Measurements from ENCODE around the gene ACSS2. TPM values are rescaled to one million over a fixed set of nuclear protein-coding genes. Genes with fewer than 3 reads are reported as not detected.
A peak's percentile ranks its signal among the peaks of the same experiment; 100 is the strongest.

ACSS2 gene
- total RNA-seq, 4 donors from 2014 or later: 48.5 to 89.6 (median 68.1) TPM

DNA sequence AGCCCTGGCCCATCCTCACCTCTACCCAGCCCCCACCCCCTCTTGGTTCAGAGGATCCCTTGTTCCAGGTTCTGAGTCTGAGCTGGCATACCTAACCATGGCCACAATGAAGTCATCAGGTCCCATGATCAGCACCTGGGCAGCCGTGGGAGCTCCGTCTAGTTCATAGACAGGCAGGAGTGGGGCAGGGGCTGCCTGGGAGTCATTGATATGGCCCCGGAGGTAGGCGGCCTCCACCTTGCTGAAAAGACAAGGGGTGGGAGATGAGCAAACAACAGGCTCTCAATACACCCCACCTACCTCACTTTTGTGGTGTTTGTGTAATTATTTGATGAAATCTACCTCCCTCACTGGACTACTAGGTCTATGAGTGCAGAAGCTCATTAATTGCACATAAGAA, 24.1 kb upstream of the ACSS2 start:
- TF ChIP-seq, protein P1, sequence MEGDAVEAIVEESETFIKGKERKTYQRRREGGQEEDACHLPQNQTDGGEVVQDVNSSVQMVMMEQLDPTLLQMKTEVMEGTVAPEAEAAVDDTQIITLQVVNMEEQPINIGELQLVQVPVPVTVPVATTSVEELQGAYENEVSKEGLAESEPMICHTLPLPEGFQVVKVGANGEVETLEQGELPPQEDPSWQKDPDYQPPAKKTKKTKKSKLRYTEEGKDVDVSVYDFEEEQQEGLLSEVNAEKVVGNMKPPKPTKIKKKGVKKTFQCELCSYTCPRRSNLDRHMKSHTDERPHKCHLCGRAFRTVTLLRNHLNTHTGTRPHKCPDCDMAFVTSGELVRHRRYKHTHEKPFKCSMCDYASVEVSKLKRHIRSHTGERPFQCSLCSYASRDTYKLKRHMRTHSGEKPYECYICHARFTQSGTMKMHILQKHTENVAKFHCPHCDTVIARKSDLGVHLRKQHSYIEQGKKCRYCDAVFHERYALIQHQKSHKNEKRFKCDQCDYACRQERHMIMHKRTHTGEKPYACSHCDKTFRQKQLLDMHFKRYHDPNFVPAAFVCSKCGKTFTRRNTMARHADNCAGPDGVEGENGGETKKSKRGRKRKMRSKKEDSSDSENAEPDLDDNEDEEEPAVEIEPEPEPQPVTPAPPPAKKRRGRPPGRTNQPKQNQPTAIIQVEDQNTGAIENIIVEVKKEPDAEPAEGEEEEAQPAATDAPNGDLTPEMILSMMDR (IDR thresholded peaks at IDR 0.05): no peak
- no peak for TF ChIP-seq POLR2A (IDR thresholded peaks at IDR 0.05)
- H3K27me3 ChIP-seq: no peaks in the 10 kb centered on the region
- H3K36me3 ChIP-seq: peaks cover 16 to 21% of the 10 kb centered on the region in 2 donors
- H3K9me3 ChIP-seq: no peaks in the 10 kb centered on the region
- H3K27ac ChIP-seq: no peak overlapping the region
- no peaks in the 10 kb centered on the region for H3K4me1 ChIP-seq
- 79 to 87% methylated on average over 4 of the region's 4 CpGs for WGBS, 2 donors
- DNase-seq: no peak
- H3K4me3 ChIP-seq (replicated peaks in 1 of 3): no peak overlapping the region
- intact Hi-C loops (cut with DNase I): no loop called here

DNA sequence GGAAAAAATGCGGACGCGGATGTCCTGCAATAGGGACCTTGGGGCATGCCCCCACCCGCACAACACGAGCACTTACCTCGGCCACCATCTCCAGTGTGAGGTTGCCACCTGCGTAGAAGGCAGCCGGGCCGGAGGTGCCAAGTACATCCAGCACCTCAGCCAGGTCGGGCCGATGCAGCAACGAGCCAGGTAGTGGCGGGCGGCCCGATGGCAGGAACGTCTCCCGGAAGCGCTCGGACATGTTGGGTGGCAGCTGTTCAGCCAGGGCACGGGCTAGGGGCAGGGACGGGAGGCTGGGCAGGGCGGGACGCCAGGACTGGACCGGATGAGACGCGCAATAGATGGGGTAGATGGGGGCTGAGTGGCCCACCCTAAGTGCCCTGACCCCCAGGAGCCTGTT, 17.0 kb upstream of the ACSS2 start:
- Histone ChIP-seq H3K4me3 (replicated peaks in 1 of 3) (no peak overlapping the region), H3K27me3 (no peaks in the 10 kb centered on the region), H3K4me1 (no peaks in the 10 kb centered on the region), H3K27ac (no peak overlapping the region), H3K9me3 (no peaks in the 10 kb centered on the region), H3K36me3 (peaks cover 0 to 4% of the 10 kb centered on the region in 2 donors)
- TF ChIP-seq POLR2A (IDR thresholded peaks at IDR 0.05): no peak
- TF ChIP-seq, protein P1 (IDR thresholded peaks at IDR 0.05): no peak
- intact Hi-C loops (cut with DNase I): no loop called here
- 97% methylated on average over 26 of the region's 26 CpGs for WGBS, 2 donors
- no peak for DNase-seq

DNA sequence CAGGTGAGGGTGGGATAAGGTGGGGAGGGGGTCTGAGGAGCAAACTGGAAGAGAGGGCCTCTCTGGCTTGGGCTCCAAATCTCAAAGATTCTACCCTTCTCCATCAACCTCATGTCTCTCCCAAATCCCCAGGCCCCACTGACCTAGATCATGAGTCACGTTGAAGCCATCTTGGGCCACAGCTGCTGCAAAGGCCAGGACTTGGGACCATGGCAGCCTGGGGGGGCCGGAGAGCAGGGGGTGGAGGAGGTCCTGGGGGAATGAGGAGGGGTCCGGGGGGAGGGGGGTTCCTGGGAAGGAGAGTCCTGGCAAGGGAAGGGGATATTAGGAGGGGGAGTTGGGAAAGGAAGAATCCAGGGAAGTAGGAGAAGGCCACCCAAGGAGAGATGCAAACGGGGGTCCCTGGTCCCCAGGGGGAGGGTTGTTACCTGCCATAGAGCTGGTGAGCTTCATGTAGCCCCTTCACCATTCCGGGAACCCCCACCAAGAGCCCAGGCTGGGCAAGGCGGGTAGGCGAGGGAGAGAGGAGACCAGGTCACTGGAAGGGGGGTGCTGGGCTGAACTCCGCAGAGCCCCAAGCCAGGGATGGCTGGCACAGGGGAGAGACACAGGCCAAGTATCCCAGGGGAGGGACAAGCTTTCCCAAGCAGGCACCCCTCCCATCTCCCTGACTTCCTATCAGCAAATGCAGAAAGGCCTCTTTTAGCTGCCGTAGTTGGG, 16.4 kb upstream of the ACSS2 start:
- intact Hi-C loops (cut with DNase I): no loop called here
- WGBS, 2 donors: 90 to 93% methylated on average over 8 to 9 of the region's 9 CpGs

DNA sequence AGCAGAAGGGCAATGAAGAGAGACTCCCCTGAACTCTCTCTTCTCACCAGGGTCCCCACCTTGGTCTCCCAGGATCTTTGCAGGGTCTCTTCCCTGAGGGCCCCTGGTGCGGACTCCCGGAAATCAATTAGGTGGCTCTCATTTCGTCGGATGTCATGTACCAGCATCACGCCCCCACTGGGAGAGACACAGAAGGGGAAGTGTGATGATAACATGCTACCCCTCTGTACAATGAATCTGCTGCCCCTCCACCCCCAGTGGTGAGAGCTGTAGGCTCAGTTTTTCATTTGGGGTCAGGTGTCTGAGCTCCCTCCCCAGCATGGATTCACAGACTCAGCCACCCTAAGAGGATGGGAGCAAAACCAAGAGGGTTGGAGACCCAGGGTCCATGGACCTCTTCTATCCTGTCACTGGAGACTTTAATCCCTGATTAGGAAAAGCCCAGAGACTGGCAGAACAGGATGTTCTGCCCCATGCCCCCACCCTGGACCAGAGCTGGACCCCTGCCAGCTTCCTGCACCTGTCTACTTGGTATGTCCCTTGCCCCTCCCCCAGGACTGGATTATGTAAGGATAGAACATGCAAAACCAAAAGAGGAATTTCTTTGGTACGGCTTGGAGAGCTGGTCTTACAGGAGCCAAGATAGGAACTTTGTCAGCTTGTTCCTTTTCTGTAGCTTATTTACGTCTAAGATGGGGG, 14.9 kb upstream of the ACSS2 start:
- no peaks in the 10 kb centered on the region for H3K9me3 ChIP-seq
- H3K27me3 ChIP-seq: no peaks in the 10 kb centered on the region
- WGBS, 2 donors: 85 to 87% methylated on average over 7 of the region's 7 CpGs
- H3K36me3 ChIP-seq: peaks cover 0 to 4% of the 10 kb centered on the region in 2 donors
- H3K4me3 ChIP-seq (replicated peaks in 1 of 3): no peak overlapping the region
- intact Hi-C loops (cut with DNase I): no loop called here
- H3K4me1 ChIP-seq: no peaks in the 10 kb centered on the region
- no peak for TF ChIP-seq POLR2A (IDR thresholded peaks at IDR 0.05)
- TF ChIP-seq, protein P1 (IDR thresholded peaks at IDR 0.05): no peak
- no peak overlapping the region for H3K27ac ChIP-seq
- peak; percentile 40 to 56 for DNase-seq

More for the DNA sequence above, 16.4 kb upstream of the ACSS2 start:
- no peak for DNase-seq
- TF ChIP-seq, protein P1 (IDR thresholded peaks at IDR 0.05): no peak
- no peak for TF ChIP-seq POLR2A (IDR thresholded peaks at IDR 0.05)
- H3K4me1 ChIP-seq: no peaks in the 10 kb centered on the region
- no peaks in the 10 kb centered on the region for H3K9me3 ChIP-seq
- no peak overlapping the region for H3K4me3 ChIP-seq (replicated peaks in 1 of 3)
- H3K27me3 ChIP-seq: no peaks in the 10 kb centered on the region
- peaks cover 0 to 4% of the 10 kb centered on the region in 2 donors for H3K36me3 ChIP-seq
- H3K27ac ChIP-seq: no peak overlapping the region

DNA sequence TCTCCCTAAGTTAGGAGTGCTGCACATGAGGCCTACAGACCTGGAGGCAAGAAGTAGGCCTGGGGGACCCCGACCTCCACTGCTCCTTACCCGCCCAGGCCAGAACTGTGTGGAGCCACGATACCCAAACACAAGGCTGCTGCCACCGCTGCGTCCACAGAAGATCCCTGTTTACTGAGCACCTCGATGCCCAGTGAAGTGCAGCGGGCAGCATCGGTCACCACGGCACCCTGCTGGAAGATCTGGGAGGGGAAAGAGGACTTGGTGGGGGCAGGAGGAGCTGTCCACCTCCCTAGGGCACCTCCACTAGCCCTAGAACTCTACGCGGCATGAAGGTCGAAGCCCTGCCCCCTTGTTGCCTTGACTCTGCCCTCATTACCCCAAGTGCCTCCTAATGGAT, 13.7 kb upstream of the ACSS2 start:
- WGBS, 2 donors: 89 to 92% methylated on average over 12 of the region's 12 CpGs
- TF ChIP-seq, protein P1 (IDR thresholded peaks at IDR 0.05): no peak
- no peak for TF ChIP-seq POLR2A (IDR thresholded peaks at IDR 0.05)
- H3K27me3 ChIP-seq: no peaks in the 10 kb centered on the region
- no peak overlapping the region for H3K27ac ChIP-seq
- no peaks in the 10 kb centered on the region for H3K4me1 ChIP-seq
- no peaks in the 10 kb centered on the region for H3K9me3 ChIP-seq
- peaks cover 0 to 4% of the 10 kb centered on the region in 2 donors for H3K36me3 ChIP-seq
- DNase-seq: no peak
- intact Hi-C loops (cut with DNase I): no loop called here
- H3K4me3 ChIP-seq (replicated peaks in 1 of 3): no peak overlapping the region
